ENCODE measurements around the gene GREM1. TPM values are rescaled to one million over a fixed set of nuclear protein-coding genes. Genes with fewer than 3 reads are reported as not detected.

GREM1 gene
- total and polyA plus RNA-seq, 7 donors, result 2.5 to 33.2 (median 25.5) TPM

- Histone ChIP-seq H3K27me3 (peaks cover 15 to 58% (median 45%) of the 10 kb centered on the region in 3 donors), H3K27ac (peak overlapping the region; percentile 20 to 84 (median 70)), H3K4me1 (peaks cover 0 to 24% (median 16%) of the 10 kb centered on the region in 4 donors), H3K36me3 (no peaks in the 10 kb centered on the region), H3K9me3 (no peaks in the 10 kb centered on the region), H3K4me3 (peak overlapping the region; percentile 22 to 53 (median 42))
- TF ChIP-seq POLR2AphosphoS5 (IDR thresholded peaks at IDR 0.05), result no peak
- no peak for TF ChIP-seq CTCF (IDR thresholded peaks at IDR 0.05)
- TF ChIP-seq POLR2A (IDR thresholded peaks at IDR 0.05), result no peak
- TF ChIP-seq EP300 (IDR thresholded peaks at IDR 0.05), result no peak
- intact Hi-C loops (cut with DNase I), result no loop called here
- WGBS, 2 donors, result 4% methylated on average over 70 of the region's 70 CpGs
- DNase-seq, result peak; percentile 62
These were observed 1.3 kb downstream of the GREM1 start for GRCh38 chr15:32718821-32719716.

- Histone ChIP-seq H3K27me3 (peaks cover 15 to 38% (median 29%) of the 10 kb centered on the region in 3 donors), H3K4me1 (peaks cover 0 to 24% (median 16%) of the 10 kb centered on the region in 4 donors), H3K4me3 (no peak overlapping the region), H3K9me3 (no peaks in the 10 kb centered on the region), H3K36me3 (no peaks in the 10 kb centered on the region), H3K27ac (peak overlapping the region in 1 of 4 donors; percentile 84)
- intact Hi-C loops (cut with DNase I), result no loop called here
- DNase-seq, result no peak
- WGBS, 2 donors, result 84 to 87% methylated on average over 6 of the region's 6 CpGs
- no peak for TF ChIP-seq CTCF (IDR thresholded peaks at IDR 0.05)
- no peak for TF ChIP-seq EP300 (IDR thresholded peaks at IDR 0.05)
- TF ChIP-seq POLR2A (IDR thresholded peaks at IDR 0.05), result no peak
- TF ChIP-seq POLR2AphosphoS5 (IDR thresholded peaks at IDR 0.05), result no peak
These were observed 3.8 kb downstream of the GREM1 start for GRCh38 chr15:32721596-32721995.

GRCh38 chr15:32722136-32722535 lies 4.3 kb downstream of the GREM1 start:
- Histone ChIP-seq H3K9me3 (no peaks in the 10 kb centered on the region), H3K27me3 (peaks cover 14 to 33% (median 27%) of the 10 kb centered on the region in 3 donors), H3K27ac (peak overlapping the region in 1 of 4 donors; percentile 18), H3K4me1 (peaks cover 0 to 22% (median 15%) of the 10 kb centered on the region in 4 donors), H3K4me3 (no peak overlapping the region), H3K36me3 (no peaks in the 10 kb centered on the region)
- intact Hi-C loops (cut with DNase I), result no loop called here
- DNase-seq, result no peak
- TF ChIP-seq CTCF (IDR thresholded peaks at IDR 0.05), result no peak
- no peak for TF ChIP-seq EP300 (IDR thresholded peaks at IDR 0.05)
- TF ChIP-seq POLR2A (IDR thresholded peaks at IDR 0.05), result no peak
- no peak for TF ChIP-seq POLR2AphosphoS5 (IDR thresholded peaks at IDR 0.05)

- 57 to 76% methylated on average over 2 of the region's 2 CpGs for WGBS, 2 donors
- intact Hi-C loops (cut with DNase I), result no loop called here
- Histone ChIP-seq H3K27ac (no peak overlapping the region), H3K27me3 (peaks cover 5 to 21% (median 15%) of the 10 kb centered on the region in 3 donors), H3K9me3 (peaks cover 0 to 3% (median under 1%) of the 10 kb centered on the region in 4 donors), H3K36me3 (no peaks in the 10 kb centered on the region), H3K4me3 (no peak overlapping the region), H3K4me1 (peaks cover 0 to 10% (median 5%) of the 10 kb centered on the region in 4 donors)
- TF ChIP-seq POLR2AphosphoS5 (IDR thresholded peaks at IDR 0.05), result no peak
- no peak for TF ChIP-seq POLR2A (IDR thresholded peaks at IDR 0.05)
- no peak for TF ChIP-seq CTCF (IDR thresholded peaks at IDR 0.05)
- no peak for DNase-seq
These were observed 5.6 kb downstream of the GREM1 start for GRCh38 chr15:32723171-32723948.
